Activated naive CD4-positive, alpha-beta T cell (primary cell): ENCODE results near the gene GDF2.

Source experiments
- DNase-seq, 4 experiments: peaks; one replicate each; lab custom pipeline; 2025; lab: John Stamatoyannopoulos, UW

The GDF2 gene

DNA sequence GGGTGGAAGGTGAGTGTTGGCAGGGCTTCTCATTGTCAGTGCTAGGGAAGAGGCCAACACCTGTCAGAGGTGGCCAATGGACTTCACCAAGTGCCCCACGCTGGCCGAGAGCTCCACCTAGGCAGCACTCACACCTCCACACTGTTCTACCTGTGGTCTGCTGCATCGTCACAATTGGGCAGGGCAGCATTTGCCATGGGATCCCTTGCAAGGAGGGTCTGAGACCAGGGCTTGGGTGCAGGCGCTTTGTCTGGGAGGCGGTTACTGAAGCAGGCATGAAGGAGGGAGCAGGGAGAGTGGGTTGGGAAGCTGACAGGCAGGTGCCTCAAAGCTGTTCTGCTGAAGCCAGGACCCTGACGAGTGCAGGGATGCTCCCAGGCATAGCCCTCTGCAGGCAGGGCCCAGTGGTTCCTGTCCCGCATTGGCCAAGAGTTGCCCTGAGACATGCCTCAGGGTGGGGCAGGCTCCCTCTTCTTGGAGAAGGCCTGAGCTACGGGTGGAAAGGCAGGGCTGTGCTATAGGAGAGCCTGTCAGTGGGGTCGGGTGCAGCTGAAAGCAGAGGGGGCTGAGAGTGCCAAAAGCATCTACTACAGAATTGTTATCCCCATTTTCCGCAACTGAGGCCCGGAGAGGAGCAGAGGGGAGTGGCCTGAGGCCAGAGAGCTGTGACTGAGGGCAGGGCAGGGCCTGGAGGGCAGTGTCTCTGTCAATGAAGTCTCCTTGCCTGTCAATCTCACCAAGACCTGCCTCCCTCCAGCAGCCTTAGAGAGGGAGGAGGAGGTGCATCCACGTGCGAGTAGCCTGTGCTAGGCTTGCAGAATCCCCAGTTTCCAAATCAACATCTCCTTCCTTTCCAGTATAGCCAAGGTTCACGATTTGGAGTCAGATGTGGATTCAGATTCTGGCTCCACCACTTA is 29.9 kb downstream of the GDF2 start:
- no peak for DNase-seq

DNA sequence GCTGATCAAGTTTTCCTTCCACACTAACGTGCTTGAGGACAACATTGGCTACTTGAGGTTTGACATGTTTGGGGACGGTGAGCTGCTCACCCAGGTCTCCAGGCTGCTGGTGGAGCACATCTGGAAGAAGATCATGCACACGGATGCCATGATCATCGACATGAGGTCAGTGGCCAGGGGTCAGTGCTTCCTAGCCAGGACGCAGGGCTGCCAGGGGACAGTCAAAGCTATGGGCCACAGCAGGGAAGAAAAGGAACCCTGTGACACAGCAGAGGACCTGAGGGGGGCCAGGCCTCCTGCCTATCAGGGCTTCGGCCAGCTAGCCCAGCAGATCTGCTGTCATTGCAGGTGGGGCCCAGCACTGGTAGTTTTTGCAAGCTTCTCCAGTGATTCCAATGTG is 31.1 kb downstream of the GDF2 start:
- no peak for DNase-seq

DNA sequence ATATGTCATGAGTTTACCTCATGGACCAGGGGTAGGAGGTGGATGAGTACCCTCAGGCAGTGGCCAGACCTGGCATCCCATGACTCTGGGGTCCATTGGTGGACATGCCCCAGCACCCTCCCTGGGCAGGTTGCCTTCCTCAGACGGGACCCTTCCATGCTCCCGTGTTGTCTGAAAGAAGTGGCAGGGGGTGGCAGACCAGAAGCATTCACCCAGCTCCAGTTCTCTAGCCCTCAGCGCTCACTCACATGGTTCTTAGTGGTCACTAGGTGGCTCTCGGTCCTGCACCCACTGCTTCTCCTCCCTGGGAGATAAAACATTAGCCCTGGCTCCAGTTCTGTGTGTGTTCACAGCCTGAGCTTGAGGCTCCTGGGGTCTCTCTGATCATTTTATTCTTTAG is 31.9 kb downstream of the GDF2 start:
- no peak for DNase-seq

DNA sequence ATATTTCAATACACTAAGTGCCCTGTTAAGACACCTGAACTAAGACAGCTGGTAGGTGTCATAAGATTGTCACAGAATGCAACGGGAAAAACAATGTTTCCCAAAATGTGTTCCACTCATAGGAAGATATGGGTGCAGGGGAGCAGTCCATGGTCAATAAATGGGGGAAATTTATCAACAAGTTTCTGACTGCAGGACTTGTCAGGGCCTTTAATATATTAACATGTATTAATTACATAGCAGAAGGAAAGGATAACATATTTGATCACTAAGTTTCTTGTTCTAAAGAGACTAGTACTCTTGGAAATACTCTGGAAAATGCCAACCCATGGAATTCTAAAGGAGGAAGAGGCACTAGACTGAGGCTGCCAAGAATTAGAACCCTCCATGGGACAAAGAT is 32.6 kb downstream of the GDF2 start:
- no peak for DNase-seq

DNA sequence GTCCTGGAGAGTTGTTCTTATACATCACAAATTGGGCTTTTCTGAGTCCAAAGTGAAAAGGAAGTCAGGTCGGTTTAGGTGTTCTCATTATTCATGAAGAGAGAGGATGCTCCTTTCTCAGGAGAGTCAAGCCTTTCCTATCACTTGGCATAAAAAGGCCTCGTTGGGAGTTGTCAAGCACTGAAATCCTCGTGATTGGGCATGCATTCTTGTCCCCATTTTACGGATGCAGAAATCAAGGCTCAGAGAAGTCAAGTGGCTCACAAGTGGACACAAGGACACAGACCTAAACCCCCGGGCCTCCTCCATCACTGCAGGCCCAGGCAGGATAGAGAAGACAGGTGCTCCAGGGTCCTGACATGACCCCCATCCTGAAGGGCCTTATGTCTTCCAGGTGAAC is 34.5 kb downstream of the GDF2 start:
- DNase-seq: no peak

DNA sequence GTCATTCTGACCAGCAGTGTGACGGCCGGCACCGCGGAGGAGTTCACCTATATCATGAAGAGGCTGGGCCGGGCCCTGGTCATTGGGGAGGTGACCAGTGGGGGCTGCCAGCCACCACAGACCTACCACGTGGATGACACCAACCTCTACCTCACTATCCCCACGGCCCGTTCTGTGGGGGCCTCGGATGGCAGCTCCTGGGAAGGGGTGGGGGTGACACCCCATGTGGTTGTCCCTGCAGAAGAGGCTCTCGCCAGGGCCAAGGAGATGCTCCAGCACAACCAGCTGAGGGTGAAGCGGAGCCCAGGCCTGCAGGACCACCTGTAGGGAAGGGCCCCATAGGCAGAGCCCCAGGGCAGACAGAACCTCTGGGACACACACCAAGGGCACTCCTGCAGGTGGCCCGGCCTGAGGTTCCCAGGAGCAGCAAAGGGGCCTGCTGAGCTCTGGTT is 34.9 kb downstream of the GDF2 start:
- DNase-seq: no peak

DNA sequence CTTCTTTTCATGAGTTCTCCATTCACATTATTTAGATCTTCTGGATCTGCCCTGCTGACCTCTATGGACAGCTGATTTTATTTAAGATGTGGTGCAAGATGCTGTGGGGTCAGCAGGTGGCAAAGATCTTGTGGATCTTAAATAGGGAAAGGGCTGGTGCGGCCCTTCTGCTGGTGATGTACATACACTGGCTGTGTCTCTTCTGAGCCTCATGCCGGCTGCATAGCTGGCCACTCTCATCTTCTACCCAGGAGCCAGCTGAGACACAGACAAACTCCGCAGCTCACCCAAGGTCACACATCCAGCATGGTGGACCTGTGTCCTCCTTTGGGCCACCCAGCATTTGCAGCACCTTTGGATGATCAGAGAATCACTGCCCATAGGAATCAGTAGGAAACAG is 35.7 kb downstream of the GDF2 start:
- DNase-seq: no peak

DNA sequence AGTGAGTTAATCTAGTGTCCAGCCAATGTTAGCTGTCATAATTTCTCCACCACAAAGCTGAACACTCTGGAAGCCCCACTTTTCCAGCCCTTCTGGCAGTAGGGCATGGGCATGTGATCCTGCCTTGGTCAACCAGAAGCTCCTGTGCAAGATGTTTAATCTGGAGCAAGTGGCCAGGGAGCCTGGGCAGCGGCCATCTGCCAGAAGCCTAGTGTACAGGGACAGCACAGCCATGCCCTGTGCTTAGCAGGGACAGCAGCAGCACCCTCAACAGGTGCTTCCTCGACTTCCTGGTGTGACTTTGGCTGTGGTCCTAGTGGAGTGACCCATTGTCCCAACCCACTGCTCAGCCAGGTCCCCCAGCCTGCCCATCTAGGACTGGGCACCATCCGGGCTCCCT is 36.2 kb downstream of the GDF2 start:
- DNase-seq: no peak

DNA sequence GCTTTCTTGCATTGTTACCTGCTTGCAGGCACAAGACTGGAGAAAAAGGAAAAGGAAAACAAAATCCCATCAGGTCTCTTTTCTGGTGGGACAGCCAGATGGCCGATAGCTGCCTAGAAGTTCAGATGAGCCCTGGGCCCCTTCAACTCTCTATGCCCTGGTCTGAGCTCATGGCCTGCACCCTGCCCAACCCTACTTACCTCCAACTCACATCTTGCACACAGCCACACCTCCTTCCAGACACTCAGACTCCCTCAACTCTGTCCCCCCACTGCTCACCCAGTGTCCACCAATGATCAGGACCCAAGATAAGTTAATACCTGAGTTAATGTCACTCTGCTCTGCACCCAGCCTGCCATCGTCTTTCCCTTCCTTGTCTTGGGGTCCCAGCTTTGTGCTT is 36.8 kb downstream of the GDF2 start:
- no peak for DNase-seq

DNA sequence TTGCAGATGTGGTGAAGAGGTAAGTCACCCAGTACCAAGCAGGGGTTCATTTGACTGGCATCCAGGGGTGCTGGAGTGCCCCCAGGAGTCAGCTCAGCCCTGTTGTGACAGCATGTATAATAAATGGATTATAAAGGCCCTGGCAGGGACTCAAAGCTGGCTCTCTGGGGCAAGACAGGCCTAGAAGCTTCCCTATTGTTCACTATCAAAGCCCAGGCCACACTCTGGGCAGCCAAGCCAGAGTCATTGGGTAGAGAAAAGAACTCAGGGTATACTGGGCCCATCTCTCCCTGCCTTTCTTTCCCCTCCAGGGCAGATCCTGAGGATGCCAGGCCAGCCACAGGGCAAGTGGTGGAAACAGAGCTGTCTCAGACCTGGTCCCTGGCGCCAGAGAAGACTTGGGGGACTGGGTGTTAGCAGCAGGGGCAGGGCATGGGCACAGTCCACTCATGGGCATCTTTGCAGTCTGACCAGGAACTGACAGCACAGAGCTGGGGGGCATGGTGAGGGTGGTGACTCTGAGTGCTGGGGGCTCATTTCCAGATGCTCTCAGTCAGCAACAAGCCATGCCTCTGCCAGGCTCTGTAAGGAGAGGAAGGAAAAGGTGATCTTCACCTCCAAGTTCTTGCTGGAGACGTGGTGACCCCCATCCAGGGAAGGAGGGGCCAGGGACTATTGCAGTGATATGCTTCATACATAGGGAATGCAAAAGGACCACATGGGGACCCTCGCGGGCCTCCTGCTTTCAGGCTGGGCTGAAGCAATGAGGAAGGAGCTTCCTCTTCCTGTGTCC is 37.6 kb downstream of the GDF2 start:
- no peak for DNase-seq

DNA sequence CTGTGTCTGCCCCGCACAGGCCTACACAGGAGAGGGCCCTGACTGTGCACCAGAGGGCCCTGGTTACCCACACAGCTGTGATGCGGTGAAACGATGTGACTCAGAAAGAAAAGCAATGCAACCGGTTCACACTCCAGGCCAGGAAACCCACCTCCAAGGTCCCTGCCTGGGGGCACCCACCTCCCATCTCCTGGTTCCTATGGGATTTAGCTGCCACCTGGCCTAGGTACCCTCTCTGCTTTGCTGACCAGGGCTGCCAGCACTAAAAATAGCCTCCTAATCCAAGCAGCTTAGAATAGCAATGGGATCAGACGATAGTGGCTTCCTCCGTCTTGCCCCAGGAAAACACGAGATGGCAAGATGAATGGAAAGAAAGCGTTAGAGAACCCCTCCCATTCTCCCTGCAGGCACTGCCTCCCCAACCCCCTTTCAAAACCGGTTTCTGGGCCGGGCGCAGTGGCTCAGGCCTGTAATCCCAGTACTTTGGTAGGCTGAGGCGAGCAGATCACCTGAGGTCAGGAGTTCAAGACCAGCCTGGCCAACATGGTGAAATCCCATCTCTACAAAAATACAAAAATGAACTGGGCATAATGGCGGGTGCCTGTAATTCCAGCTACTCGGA is 38.3 kb downstream of the GDF2 start:
- DNase-seq: no peak

DNA sequence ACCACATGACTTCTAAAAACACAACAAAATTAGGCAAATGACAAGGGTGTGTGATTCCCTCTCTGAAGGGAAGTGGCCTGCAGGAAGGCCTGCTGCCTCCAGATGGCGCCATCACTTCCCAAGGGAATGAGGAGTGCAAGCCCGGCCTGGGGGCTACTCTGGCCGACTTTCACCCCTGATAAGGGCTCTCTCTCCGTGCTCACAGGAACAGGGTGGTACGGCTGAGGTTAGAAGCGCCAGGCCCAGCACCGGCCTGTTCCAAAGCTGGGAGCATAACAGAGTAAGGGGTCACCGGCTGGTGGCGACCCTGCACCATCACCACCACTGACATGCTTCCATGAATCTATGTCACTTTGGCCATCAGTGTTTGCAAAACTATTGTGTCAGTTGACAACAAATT is 39.0 kb downstream of the GDF2 start:
- no peak for DNase-seq

DNA sequence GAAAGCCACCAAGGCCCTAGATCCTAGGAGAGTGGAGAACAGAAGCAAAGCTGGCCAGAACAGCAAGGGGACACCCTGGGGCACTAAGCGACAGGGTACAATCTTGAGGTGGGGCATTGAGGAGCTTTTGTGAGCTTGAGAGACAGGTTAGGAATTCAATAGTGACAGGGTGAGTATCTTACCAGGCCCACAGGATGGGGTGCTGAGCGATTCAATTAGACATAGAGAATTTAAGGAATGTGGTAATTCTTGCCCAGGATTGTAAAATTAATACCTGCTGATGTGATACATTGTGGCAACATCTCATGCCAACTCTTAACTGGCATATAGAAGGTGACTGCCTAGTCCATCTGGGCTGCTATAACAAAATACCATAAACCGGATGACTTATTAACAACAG is 39.9 kb downstream of the GDF2 start:
- no peak for DNase-seq

DNA sequence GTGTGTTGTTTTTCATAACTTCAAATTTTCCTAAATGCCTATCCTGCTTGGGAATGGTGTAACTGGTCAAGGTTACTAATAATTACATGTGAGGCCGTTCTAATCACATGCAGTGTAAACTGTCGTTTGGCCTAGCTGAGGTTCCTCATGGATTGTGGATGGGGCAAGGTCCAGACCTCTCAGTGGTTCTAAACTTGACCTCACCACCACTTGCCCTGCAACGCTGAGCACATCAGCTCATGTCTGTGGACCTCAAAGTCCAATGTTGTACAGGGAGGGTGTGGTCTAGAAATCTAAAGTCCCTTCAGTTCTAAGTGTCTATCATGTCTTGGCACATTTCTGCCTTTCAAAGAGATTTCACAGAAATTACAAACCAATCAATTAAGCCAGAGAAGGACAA is 41.5 kb downstream of the GDF2 start:
- no peak for DNase-seq

DNA sequence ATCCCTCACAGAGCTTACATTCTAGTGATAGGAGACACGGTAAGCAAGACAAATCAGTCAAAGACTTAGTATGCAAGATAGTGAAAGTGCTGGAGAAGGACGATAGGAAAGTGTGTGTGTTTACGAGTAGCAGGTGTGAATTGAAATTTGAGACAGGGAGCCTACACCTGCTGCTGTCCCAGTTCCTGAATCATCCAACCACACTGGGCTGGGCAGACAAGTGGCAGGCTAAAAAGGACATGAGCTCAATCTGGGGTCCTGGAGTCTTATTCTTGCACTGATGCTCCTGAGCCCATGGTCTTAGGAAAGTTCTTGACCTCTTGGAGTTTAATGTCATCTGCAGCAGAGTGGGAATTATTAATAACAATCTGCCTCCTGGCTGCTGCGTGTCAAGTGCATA is 42.1 kb downstream of the GDF2 start:
- no peak for DNase-seq

DNA sequence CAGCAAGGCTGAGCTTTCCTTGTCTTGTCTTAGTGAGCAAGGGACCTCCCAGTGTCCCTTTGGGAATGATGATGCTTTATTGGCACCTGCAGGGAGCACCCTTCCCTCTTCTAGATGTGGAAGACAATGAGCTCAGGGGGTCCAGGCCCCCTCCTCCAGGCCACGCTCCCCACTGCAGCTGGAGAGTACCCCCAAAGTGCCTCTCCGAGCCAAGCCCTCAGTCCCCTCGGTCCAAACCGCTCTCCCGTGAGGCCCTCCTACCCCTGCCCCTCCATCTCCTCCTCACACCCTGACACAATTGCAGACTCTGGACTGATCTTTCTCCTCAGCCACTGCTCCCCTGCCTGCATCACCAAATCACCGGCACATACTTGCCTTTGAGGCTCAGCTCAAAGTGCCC is 42.7 kb downstream of the GDF2 start:
- DNase-seq: no peak

DNA sequence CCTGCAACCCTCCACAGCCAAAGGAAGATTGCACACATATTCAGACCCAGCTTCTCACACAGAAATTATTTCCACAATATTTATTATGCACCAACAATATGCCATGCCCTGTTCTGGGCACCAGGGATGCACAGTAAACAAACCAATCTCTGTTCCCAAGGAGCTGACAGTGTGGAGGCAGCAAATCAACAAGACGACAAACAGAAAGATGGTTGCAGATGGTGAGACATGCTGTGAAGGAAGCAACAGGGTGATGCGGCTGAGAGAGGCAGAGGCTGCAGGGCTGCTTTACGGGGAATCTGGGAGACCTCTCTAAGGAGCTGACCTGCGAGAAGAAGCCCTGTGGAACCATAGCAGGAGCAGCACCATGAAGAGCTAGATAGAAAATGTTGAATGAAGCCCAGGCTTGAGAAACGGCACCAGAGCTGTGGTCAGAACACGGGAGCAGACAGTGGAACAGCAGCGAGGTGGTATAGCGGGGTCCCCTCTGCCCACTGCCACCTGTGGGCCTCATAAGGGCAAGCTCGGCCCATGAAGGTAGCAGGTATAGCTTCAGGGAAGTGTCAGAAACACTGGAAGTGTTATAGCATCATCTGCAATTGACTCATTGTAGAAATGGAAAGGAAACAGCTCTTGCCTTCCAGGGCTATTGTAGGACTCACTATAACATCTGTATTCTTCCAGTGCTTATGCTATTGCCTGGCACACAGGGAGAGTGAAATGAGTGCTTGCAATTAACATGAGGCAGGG is 43.4 kb downstream of the GDF2 start:
- no peak for DNase-seq

DNA sequence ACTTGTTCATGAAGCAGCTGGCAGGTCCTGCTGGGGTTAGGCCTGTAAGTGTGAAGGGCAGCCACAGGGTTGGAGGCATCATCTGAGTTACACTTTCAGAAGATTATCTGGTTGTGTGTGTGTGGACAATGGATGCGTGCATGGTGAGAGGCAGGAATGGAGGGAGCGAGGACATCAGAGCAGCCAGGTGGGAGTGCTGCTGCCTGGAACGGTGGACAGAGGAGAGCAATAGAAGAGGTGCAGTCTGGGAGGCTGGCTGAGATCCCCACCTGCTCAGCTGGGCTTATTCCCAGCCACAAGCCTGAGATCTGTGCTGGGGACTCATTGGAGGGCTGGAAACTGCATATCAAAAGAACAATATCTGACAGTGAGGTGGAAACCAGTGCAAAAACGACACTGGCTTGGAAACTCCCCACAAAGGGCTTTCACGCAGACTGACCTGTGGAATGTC is 44.0 kb downstream of the GDF2 start:
- no peak for DNase-seq

DNA sequence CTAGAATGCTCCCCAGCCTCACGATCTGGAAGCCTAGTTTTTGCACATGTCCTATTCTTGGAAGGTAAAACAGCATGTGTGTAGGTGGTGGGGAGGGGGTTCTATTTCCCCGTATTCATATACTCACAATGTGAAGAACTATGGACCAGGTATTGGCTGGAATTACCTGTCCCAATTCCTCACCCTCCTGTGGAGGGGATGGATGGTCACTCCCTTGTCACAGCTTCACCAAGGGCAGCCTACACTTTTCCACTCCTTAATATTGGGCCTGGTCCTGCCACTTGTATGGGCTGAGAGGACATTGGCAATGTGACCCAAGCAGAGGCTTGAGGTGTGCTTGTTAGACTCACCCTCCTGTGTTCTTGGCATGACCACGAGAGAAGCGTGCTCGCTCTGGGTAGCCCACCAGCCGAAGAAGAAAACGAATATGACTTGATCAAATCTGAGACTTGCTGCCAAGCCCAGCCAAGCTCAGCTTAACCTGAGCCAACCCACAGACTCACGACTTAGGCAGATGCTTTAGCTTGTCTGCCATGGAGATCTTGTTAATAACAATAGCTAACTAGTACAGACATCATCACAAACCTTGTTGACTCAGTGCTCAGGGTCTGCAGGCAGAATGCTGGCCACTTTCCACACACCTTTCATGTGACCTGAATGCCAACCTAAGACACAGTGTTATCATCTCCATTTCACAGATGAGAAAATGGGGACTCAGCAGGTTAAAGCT is 44.6 kb downstream of the GDF2 start:
- no peak for DNase-seq

DNA sequence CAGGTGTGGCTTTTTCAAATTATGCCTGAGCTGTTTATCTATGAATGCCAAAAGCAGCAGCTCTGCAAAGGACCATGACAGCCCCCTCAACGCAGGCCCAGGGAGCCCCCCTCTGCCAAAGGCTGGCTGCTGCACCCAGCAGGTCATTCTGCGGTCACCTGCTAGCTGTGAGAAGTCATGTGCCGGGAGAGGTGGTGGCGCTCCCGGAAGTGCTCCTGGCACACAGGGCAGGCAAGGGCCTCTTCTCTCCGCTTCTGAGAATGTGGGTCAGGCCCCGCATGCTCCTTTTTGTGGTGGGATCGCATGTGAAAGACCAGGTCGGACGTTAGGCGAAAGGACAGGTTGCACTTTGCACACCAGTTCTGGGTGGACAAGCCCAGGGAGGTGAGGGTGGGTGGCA is 45.4 kb downstream of the GDF2 start:
- DNase-seq: no peak

DNA sequence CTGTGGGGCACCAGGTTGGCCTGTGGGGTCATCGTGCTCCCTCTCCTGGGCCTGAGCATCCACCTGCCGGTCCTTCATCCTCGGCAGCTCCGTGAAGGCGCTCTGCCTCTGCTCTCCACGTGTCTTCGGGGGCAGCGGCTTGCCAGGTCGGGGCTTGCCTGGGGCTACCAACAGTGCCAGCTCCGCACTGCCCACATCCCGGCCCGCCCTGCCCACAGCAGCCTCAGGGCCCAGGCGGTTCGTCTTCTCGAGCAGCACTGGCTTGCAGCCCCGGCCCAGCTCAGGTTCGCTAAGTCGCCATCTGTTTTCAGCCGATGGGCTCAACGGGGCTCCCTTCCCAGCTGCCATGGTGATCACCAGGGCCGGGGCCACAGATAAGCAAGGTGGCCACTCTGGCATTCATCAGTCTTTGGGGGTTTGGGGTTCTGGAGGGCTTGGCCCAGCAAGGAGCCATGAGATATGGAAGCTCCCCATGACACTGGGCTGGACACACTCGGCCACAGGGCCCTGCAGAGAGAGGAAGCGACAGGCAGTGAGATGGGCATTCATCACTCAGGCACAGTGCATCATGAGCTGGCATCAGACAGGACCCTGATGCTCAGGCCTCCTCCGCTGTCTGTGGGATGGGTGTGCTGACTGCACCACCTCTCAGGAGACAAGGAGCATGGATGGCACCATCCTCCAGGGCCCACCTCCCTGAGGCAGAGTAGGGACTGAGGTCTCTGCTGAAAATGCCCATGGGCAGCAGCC is 46.4 kb downstream of the GDF2 start:
- no peak for DNase-seq
